Peyer's patch (tissue), 4 donors: ENCODE data around the gene KIF1A.
A peak's percentile ranks its signal among the peaks of the same experiment; 100 is the strongest.
"Not testable (repeated sequence)": the region's sequence is repeated elsewhere in the genome, so short reads cannot be mapped to it uniquely, and the experiment has no call there.

Source experiments
- CTCF ChIP-seq, 6 experiments: fragments of 450-650 bp in 4 of 6; fragments of 200-600 bp in 2 of 6; sonication (generic) in 1 of 6; IDR thresholded peaks; one replicate each; pipeline ENCODE4 v1.5.1; 2017 to 2019; ENCODE audit warnings: antibody characterized with exemption in 6 of 6, mild to moderate bottlenecking in 3 of 6, moderate library complexity in 1 of 6
- POLR2A ChIP-seq, 2 donors: fragments of 450-650 bp; IDR thresholded peaks; one replicate each; pipeline ENCODE4 v1.5.1; 2017; ENCODE audit warnings: antibody characterized with exemption in 2 of 2, mild to moderate bottlenecking in 2 of 2, moderate library complexity in 2 of 2

GRCh38 chr2:240691075-240691427 is 129.0 kb downstream of the KIF1A start:
- TF ChIP-seq CTCF (IDR thresholded peaks at IDR 0.05), result not testable (repeated sequence)
- TF ChIP-seq POLR2A (IDR thresholded peaks at IDR 0.05), result peak in 1 of 2 donors; percentile 10
